Measurements from ENCODE around the gene RBMS1. TPM values are rescaled to one million over a fixed set of nuclear protein-coding genes. Genes with fewer than 3 reads are reported as not detected.

Gene RBMS1
- total and polyA plus RNA-seq, 2 experiments from 2014 or later, result 55.5 to 94.8 TPM

DNA sequence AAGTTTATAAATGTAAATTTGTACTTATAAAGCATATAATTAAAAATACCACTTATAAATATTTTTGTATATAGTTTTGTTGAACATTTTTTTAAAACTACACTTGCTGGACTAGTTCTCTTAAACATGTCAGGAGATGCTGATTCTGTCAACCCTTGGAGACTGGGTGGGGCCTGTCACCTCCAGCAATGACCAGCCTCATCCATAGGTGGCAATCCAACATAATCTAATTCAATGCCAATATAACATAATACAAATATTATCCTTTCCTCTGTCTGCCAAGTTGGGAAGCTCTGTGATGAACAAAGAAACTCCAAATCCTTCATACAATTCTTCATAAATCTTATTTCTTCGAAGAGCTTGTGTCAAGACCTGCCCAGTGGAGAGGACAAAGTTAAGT, 140.4 kb downstream of the RBMS1 start:
- Histone ChIP-seq H2AFZ (no peak overlapping the region), H3K27ac (ENCODE audit: low read depth) (no peak overlapping the region), H3K27me3 (ENCODE audit: insufficient read depth) (no peaks in the 10 kb centered on the region), H3F3A (replicated peaks; ENCODE audit: low read depth) (no peaks in the 10 kb centered on the region), H3K4me3 (no peak overlapping the region), H3K4me1 (ENCODE audit: insufficient read depth) (peaks cover 8% of the 10 kb centered on the region; the same call in 1 of the 2 replicates), H3K9me2 (ENCODE audit: insufficient read depth) (no peaks in the 10 kb centered on the region), H3K4me2 (no peak overlapping the region), H3K79me2 (replicated peaks; ENCODE audit: insufficient read depth) (peaks cover 73% of the 10 kb centered on the region), H4K20me1 (replicated peaks; ENCODE audit: insufficient read depth) (0 out of 2 replicates have a peak, but pooled peaks cover 7% of the 10 kb centered on the region), H3K36me3 (ENCODE audit: insufficient read depth) (no peaks in the 10 kb centered on the region)
- Mint-ChIP-seq H3K9me3 (no peaks in the 10 kb centered on the region; the same call in 2 of the 3 replicates), H3K27me3 (ENCODE audit: insufficient read depth, low read depth, poor library complexity) (no peaks in the 10 kb centered on the region), H3K27ac (no peak overlapping the region), H3K4me1 (peaks cover 34% of the 10 kb centered on the region), H3K36me3 (ENCODE audit: low read depth) (peaks cover 6% of the 10 kb centered on the region; the same call in 1 of the 3 replicates), H3K4me3 (no peak overlapping the region)
- ATAC-seq (peak; percentile 32; the same call in 2 of the 3 replicates), DNase-seq (ENCODE audit: low spot score) (no peak)
- TF ChIP-seq ZNF331 (CRISPR knock-in tag; IDR thresholded peaks at IDR 0.05; ENCODE audit: low read depth) (no peak), REST (IDR thresholded peaks at IDR 0.05; ENCODE audit: unreplicated experiment) (no peak), EZH2 (IDR thresholded peaks at IDR 0.05; ENCODE audit: low read depth, unreplicated experiment) (no peak), JUNB (IDR thresholded peaks at IDR 0.05; ENCODE audit: unreplicated experiment) (no peak), POLR2AphosphoS5 (IDR thresholded peaks at IDR 0.05; ENCODE audit: low read depth) (no peak), EZH2phosphoT487 (IDR thresholded peaks at IDR 0.05; ENCODE audit: unreplicated experiment) (no peak), CTCF (conservative IDR thresholded peaks at IDR 0.05; ENCODE audit: low read depth in 2 of 2) (peak; percentile 33 to 45; a peak in 3 of 4 replicates), NANOG (IDR thresholded peaks at IDR 0.05; ENCODE audit: borderline replicate concordance) (no peak)
- TF ChIP-seq, protein P1, sequence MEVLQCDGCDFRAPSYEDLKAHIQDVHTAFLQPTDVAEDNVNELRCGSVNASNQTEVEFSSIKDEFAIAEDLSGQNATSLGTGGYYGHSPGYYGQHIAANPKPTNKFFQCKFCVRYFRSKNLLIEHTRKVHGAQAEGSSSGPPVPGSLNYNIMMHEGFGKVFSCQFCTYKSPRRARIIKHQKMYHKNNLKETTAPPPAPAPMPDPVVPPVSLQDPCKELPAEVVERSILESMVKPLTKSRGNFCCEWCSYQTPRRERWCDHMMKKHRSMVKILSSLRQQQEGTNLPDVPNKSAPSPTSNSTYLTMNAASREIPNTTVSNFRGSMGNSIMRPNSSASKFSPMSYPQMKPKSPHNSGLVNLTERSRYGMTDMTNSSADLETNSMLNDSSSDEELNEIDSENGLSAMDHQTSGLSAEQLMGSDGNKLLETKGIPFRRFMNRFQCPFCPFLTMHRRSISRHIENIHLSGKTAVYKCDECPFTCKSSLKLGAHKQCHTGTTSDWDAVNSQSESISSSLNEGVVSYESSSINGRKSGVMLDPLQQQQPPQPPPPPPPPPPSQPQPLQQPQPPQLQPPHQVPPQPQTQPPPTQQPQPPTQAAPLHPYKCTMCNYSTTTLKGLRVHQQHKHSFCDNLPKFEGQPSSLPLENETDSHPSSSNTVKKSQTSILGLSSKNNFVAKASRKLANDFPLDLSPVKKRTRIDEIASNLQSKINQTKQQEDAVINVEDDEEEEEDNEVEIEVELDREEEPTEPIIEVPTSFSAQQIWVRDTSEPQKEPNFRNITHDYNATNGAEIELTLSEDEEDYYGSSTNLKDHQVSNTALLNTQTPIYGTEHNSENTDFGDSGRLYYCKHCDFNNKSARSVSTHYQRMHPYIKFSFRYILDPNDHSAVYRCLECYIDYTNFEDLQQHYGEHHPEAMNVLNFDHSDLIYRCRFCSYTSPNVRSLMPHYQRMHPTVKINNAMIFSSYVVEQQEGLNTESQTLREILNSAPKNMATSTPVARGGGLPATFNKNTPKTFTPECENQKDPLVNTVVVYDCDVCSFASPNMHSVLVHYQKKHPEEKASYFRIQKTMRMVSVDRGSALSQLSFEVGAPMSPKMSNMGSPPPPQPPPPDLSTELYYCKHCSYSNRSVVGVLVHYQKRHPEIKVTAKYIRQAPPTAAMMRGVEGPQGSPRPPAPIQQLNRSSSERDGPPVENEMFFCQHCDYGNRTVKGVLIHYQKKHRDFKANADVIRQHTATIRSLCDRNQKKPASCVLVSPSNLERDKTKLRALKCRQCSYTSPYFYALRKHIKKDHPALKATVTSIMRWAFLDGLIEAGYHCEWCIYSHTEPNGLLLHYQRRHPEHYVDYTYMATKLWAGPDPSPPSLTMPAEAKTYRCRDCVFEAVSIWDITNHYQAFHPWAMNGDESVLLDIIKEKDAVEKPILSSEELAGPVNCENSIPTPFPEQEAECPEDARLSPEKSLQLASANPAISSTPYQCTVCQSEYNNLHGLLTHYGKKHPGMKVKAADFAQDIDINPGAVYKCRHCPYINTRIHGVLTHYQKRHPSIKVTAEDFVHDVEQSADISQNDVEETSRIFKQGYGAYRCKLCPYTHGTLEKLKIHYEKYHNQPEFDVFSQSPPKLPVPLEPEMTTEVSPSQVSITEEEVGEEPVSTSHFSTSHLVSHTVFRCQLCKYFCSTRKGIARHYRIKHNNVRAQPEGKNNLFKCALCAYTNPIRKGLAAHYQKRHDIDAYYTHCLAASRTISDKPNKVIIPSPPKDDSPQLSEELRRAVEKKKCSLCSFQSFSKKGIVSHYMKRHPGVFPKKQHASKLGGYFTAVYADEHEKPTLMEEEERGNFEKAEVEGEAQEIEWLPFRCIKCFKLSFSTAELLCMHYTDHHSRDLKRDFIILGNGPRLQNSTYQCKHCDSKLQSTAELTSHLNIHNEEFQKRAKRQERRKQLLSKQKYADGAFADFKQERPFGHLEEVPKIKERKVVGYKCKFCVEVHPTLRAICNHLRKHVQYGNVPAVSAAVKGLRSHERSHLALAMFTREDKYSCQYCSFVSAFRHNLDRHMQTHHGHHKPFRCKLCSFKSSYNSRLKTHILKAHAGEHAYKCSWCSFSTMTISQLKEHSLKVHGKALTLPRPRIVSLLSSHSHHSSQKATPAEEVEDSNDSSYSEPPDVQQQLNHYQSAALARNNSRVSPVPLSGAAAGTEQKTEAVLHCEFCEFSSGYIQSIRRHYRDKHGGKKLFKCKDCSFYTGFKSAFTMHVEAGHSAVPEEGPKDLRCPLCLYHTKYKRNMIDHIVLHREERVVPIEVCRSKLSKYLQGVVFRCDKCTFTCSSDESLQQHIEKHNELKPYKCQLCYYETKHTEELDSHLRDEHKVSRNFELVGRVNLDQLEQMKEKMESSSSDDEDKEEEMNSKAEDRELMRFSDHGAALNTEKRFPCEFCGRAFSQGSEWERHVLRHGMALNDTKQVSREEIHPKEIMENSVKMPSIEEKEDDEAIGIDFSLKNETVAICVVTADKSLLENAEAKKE (CRISPR knock-in tag; IDR thresholded peaks at IDR 0.05), result no peak

Measured in GM23338 (cell line).